CD4-positive, CD25-positive, alpha-beta regulatory T cell (primary cell): Measurements from ENCODE around the gene PI4K2B. TPM values are rescaled to one million over a fixed set of nuclear protein-coding genes. Genes with fewer than 3 reads are reported as not detected.

Source experiments
- ATAC-seq, 2 donors: fragments of 150-1000 bp; cut with Tn5 transposase; one replicate each; pipeline ENCODE4 v1.10.0; 2021; ENCODE audit warnings: low read depth in 2 of 2, moderate number of reproducible peaks in 2 of 2, moderate library complexity in 1 of 2
- DNase-seq, 3 donors: peaks; one replicate each; pipeline versions ENCODE4 v3.0.0 to v3.0.0-alpha.2; 2012 to 2022; ENCODE audit warnings: mixed read lengths in 1 of 3
- H3K27ac ChIP-seq: one replicate; pipeline ENCODE4 v1.7.0; 2013; ENCODE audit warnings: mild to moderate bottlenecking, low read length; ENCODE audit not compliant: insufficient read depth, poor library complexity, severe bottlenecking
- H3K27me3 ChIP-seq: one replicate; pipeline ENCODE4 v1.7.0; 2013; ENCODE audit warnings: low read length; ENCODE audit not compliant: control insufficient read depth, insufficient read depth
- H3K36me3 ChIP-seq: one replicate; pipeline ENCODE4 v1.7.0; 2013; ENCODE audit warnings: mild to moderate bottlenecking, low read length, moderate library complexity; ENCODE audit not compliant: control insufficient read depth, insufficient read depth
- H3K4me1 ChIP-seq: 2 replicates; pipeline ENCODE4 v1.7.0; 2013; ENCODE audit warnings: mild to moderate bottlenecking, low read length; ENCODE audit not compliant: insufficient read depth, control insufficient read depth, poor library complexity, severe bottlenecking
- H3K4me3 ChIP-seq: one replicate; pipeline ENCODE4 v1.7.0; 2013; ENCODE audit warnings: low read depth, mild to moderate bottlenecking, low read length, moderate library complexity
- H3K9me3 ChIP-seq, 2 experiments: 1 replicate in 1 of 2; 2 replicates in 1 of 2; pipeline ENCODE4 v1.7.0; 2013; ENCODE audit warnings: low read length in 2 of 2, mild to moderate bottlenecking in 1 of 2, moderate library complexity in 1 of 2; ENCODE audit not compliant: control insufficient read depth in 2 of 2
- H3K27ac Mint-ChIP-seq, 3 donors: one replicate each; pipeline ENCODE4 v1.8.0; 2020 to 2022; ENCODE audit warnings: mild to moderate bottlenecking in 3 of 3, mixed read lengths in 3 of 3, moderate library complexity in 2 of 3
- H3K27me3 Mint-ChIP-seq: one replicate; pipeline ENCODE4 v1.8.0; 2022; ENCODE audit warnings: mild to moderate bottlenecking, mixed read lengths
- H3K36me3 Mint-ChIP-seq: one replicate; pipeline ENCODE4 v1.8.0; 2020; ENCODE audit warnings: mixed read lengths
- H3K4me1 Mint-ChIP-seq, 4 donors: one replicate each; pipeline ENCODE4 v1.8.0; 2020 to 2022; ENCODE audit warnings: mixed read lengths in 4 of 4, mild to moderate bottlenecking in 1 of 4
- H3K4me3 Mint-ChIP-seq, 4 donors: one replicate each; pipeline ENCODE4 v1.8.0; 2020 to 2022; ENCODE audit warnings: mild to moderate bottlenecking in 4 of 4, mixed read lengths in 4 of 4, moderate library complexity in 3 of 4
- H3K9me3 Mint-ChIP-seq, 7 donors: one replicate each; pipeline ENCODE4 v1.8.0; 2020 to 2022; ENCODE audit warnings: mixed read lengths in 7 of 7, mild to moderate bottlenecking in 3 of 7, moderate library complexity in 2 of 7
- polyA plus RNA-seq, 4 donors: library from polyadenylated mRNA; unstranded; fragments of 300-500 nt; fragmentation: Illumina TruSeq; gene quantifications; one replicate each; pipeline ENCODE4 v1.2.3, GENCODE V29; 2021
- total RNA-seq: library from RNA; stranded (reverse); gene quantifications from one replicate; pipeline ENCODE4 v1.2.3, GENCODE V29; 2022

PI4K2B gene
- total and polyA plus RNA-seq, 5 donors from 2014 or later = 12.1 to 19.0 (median 13.5) TPM

DNA sequence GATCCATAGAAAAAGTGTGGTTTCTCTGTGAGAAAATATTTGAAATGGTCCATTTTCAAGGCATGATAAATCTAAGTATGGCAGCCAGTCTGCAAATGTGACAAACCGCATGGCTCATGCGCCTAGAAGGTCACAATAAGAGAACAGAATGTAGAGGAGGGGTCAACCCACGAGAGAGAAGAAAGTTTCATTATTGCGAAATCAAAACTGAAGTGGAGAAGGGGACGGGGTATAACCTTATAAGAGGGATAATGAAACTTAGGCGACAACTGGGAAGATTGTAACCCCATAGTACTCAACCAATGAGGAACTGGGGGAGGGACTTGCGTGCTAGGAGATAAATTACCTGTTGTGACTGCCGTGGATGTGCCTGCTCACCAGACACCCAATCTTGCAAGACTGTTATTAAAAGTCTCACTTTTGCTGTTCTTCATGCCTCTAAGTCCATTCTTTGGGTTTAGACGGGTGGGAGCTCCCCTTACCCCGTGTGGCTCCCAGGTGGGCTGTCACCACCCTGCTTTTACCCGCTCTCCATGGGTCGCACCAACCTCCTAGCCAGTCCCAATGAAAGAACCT, 57.4 kb downstream of the PI4K2B start:
- H3K36me3 ChIP-seq = no peaks in the 10 kb centered on the region
- Mint-ChIP-seq H3K4me3 (no peak overlapping the region), H3K27ac (no peak overlapping the region), H3K9me3 (peaks cover 5 to 19% (median 9%) of the 10 kb centered on the region in 7 donors), H3K27me3 (peaks cover 12% of the 10 kb centered on the region), H3K36me3 (peaks cover 6% of the 10 kb centered on the region), H3K4me1 (no peaks in the 10 kb centered on the region)
- no peaks in the 10 kb centered on the region for H3K27me3 ChIP-seq
- no peak for ATAC-seq
- H3K27ac ChIP-seq = no peak overlapping the region
- H3K4me3 ChIP-seq = no peak overlapping the region
- H3K4me1 ChIP-seq = no peaks in the 10 kb centered on the region
- no peak for DNase-seq
- H3K9me3 ChIP-seq = no peaks in the 10 kb centered on the region

DNA sequence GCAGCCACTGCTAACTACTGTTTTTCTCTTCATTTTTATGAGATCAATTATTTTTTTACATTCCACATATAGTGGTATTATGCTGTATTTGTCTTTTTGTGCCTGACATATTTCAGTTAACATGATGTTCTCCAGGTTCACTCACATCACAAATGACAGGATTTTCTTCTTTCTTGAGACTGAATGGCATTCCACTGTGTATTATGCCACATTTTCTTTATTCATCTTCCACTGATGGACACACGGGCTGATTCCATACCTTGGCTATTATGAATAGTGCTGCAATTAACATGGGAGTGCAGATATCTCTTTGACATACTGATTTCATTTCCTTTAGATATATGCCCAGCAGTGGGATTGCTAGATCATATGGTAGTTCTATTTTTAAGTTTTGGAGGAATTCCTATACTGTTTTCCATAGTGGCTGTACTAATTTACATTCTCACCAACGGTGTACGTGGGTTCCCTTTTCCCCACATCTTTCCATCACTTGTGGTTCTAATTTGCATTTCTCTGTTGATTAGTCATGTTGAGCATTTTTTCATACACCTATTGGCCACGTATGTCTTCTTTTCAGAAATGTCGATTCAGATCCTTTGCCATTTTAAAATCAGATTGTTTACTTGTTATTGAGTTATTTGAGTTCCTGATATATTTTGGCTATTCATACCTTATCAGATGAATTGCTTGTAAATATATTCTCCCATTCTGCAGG, 63.9 kb downstream of the PI4K2B start:
- DNase-seq (no peak), ATAC-seq (no peak)
- Histone ChIP-seq H3K9me3 (no peaks in the 10 kb centered on the region), H3K36me3 (no peaks in the 10 kb centered on the region), H3K27me3 (peaks cover 2% of the 10 kb centered on the region), H3K4me1 (no peaks in the 10 kb centered on the region), H3K4me3 (no peak overlapping the region), H3K27ac (no peak overlapping the region)
- Mint-ChIP-seq H3K4me1 (no peaks in the 10 kb centered on the region), H3K27me3 (peaks cover 11% of the 10 kb centered on the region), H3K27ac (no peak overlapping the region), H3K9me3 (no peaks in the 10 kb centered on the region), H3K36me3 (no peaks in the 10 kb centered on the region), H3K4me3 (no peak overlapping the region)

DNA sequence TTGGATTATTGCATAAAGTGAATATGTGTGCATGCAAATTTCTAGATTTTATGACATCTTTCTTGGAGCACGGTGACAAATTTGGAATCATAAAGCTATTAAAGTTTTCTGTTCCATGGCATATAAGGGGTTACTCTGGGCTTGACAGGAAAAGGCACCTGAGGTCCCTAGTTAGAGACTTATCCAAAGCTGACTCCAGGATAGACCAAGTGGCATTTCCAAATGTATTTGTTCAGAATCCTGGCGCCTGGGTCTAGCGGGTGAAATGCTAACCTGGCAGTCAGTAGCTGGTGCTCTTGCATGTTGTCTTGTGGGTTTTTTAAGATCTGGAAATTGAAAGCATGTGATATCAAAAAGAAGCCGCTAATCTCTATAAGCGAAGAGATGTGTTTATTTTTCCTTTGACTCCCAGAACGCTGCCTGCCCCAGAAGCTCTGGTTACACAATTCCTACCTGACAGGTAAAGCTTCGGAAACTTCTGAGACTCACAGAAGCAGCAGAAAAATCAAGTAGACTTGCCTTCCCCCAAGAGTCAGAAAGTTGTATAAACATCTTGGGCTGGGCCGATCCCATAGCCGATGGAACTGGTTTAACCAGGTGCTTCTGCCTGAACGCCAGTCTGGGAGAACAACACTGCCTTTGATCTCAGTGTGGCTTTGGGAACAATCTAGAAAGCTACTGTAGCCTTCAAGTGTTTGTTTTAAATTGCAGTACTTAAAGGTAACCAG, 65.8 kb downstream of the PI4K2B start:
- H3K4me1 ChIP-seq = no peaks in the 10 kb centered on the region
- no peak for ATAC-seq
- H3K4me3 ChIP-seq = no peak overlapping the region
- H3K27ac Mint-ChIP-seq = no peak overlapping the region
- peaks cover 2% of the 10 kb centered on the region for H3K27me3 ChIP-seq
- no peak overlapping the region for H3K4me3 Mint-ChIP-seq
- H3K4me1 Mint-ChIP-seq = no peaks in the 10 kb centered on the region
- H3K27ac ChIP-seq = no peak overlapping the region
- no peaks in the 10 kb centered on the region for H3K36me3 ChIP-seq
- H3K27me3 Mint-ChIP-seq = peaks cover 6% of the 10 kb centered on the region
- H3K9me3 ChIP-seq = no peaks in the 10 kb centered on the region
- no peaks in the 10 kb centered on the region for H3K9me3 Mint-ChIP-seq
- no peak for DNase-seq
- H3K36me3 Mint-ChIP-seq = no peaks in the 10 kb centered on the region

DNA sequence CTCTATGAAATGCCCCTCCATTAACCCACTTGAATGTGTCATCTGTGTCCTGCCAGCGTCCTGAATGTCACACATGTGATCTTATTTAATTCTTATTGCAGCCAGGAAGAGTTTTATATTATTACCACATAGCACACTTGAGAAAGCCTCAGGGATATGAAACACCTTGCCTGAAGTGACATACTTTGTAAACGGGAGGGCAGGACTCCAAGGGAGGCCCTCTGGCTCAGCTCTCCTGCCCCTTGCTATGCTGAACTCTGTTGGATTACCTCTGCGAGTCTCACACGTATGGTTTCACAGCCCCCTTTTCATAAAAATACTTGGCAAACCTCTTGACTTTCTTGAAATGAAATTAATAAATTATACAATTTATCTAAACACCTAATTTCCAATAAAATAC, 67.6 kb downstream of the PI4K2B start:
- Mint-ChIP-seq H3K27ac (no peak overlapping the region), H3K9me3 (no peaks in the 10 kb centered on the region), H3K4me3 (no peak overlapping the region), H3K36me3 (no peaks in the 10 kb centered on the region), H3K4me1 (no peaks in the 10 kb centered on the region), H3K27me3 (peaks cover 11% of the 10 kb centered on the region)
- no peak for ATAC-seq
- H3K9me3 ChIP-seq = no peaks in the 10 kb centered on the region
- H3K36me3 ChIP-seq = no peaks in the 10 kb centered on the region
- no peak for DNase-seq
- H3K4me3 ChIP-seq = no peak overlapping the region
- no peaks in the 10 kb centered on the region for H3K4me1 ChIP-seq
- no peak overlapping the region for H3K27ac ChIP-seq
- peaks cover 4% of the 10 kb centered on the region for H3K27me3 ChIP-seq

DNA sequence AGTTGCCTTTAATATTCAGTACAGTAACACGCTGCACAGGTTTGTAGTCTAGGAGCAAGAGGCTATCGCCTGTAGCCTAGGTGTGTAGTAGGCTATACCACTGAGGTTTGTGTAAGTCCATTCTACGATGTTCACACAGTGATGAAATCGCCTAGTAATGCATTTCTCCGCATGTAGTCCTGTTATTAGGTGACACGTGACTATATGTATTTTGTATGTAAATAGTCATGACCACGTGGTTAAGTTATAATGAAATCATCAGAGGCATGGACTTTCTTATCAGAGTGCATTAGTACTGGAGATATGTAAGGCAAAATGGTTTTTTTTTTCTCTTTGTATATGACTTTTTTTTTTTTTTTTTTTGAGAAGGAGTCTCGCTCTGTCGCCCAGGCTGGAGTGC, 68.8 kb downstream of the PI4K2B start:
- H3K27me3 ChIP-seq = peaks cover 4% of the 10 kb centered on the region
- no peak overlapping the region for H3K27ac ChIP-seq
- H3K4me3 ChIP-seq = no peak overlapping the region
- no peak overlapping the region for H3K4me3 Mint-ChIP-seq
- no peaks in the 10 kb centered on the region for H3K4me1 ChIP-seq
- ATAC-seq (no peak), DNase-seq (no peak)
- no peaks in the 10 kb centered on the region for H3K4me1 Mint-ChIP-seq
- no peaks in the 10 kb centered on the region for H3K36me3 ChIP-seq
- H3K9me3 Mint-ChIP-seq = peaks cover 0 to 1% (median 0%) of the 10 kb centered on the region in 7 donors
- no peaks in the 10 kb centered on the region for H3K9me3 ChIP-seq
- no peak overlapping the region for H3K27ac Mint-ChIP-seq
- no peaks in the 10 kb centered on the region for H3K36me3 Mint-ChIP-seq
- peaks cover 11% of the 10 kb centered on the region for H3K27me3 Mint-ChIP-seq

DNA sequence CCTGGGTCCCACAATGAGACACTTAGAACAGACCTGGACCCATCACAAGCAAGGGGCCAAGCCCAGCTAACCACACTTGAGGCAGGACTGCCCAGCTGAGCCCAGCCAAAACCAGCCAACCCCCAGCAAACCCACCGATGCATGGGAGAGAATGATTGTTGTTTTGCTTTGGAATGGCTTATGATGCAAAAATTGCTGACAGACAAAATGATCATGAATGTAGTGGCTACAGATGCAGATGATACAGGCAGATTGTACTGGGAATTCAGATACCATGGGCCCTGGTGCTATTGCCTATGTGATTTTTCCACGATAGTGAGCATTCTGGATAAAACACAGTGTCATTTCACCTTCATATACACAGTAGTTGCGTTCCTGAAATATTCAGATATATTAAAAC, 69.7 kb downstream of the PI4K2B start:
- DNase-seq = no peak
- Mint-ChIP-seq H3K4me3 (no peak overlapping the region), H3K27ac (no peak overlapping the region), H3K27me3 (peaks cover 11% of the 10 kb centered on the region), H3K9me3 (peaks cover 0 to 1% (median 0%) of the 10 kb centered on the region in 7 donors), H3K36me3 (no peaks in the 10 kb centered on the region), H3K4me1 (no peaks in the 10 kb centered on the region)
- H3K27ac ChIP-seq = no peak overlapping the region
- H3K36me3 ChIP-seq = no peaks in the 10 kb centered on the region
- H3K9me3 ChIP-seq = no peaks in the 10 kb centered on the region
- H3K4me1 ChIP-seq = no peaks in the 10 kb centered on the region
- no peak overlapping the region for H3K4me3 ChIP-seq
- ATAC-seq = no peak
- peaks cover 4% of the 10 kb centered on the region for H3K27me3 ChIP-seq

DNA sequence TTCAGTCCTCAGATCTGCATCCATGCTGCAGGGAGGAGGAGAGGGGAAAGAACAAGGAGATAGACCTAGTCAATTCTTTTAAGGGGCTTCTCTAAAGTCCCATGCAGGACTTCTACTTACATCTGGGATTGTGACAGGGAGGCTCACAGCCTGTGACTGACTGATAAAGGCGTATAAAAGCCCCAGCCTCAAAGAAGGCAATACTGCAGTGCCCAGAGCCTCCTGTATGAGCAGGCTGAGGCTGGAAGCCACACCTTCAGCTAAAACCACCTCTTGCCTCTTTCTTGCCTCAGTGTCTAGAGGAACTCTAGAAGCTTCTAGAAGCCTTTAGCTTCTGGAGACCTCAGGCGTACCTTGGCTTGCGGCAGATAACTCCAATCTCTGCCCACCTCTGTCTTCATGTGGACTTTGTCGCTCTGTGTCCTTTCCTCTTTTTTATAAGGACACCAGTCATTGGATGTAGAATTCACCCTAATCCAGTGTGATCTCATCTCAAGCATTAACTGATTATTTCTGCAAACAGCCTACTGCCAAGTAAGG, 72.8 kb downstream of the PI4K2B start:
- no peak overlapping the region for H3K4me3 ChIP-seq
- ATAC-seq (no peak), DNase-seq (no peak)
- Mint-ChIP-seq H3K27ac (no peak overlapping the region), H3K27me3 (peaks cover 8% of the 10 kb centered on the region), H3K4me3 (no peak overlapping the region), H3K9me3 (peaks cover 0 to 1% (median 0%) of the 10 kb centered on the region in 7 donors), H3K4me1 (peaks cover 0 to 10% (median 2%) of the 10 kb centered on the region in 4 donors), H3K36me3 (no peaks in the 10 kb centered on the region)
- H3K4me1 ChIP-seq = no peaks in the 10 kb centered on the region
- H3K27ac ChIP-seq = no peak overlapping the region
- no peaks in the 10 kb centered on the region for H3K36me3 ChIP-seq
- peaks cover 2% of the 10 kb centered on the region for H3K27me3 ChIP-seq
- H3K9me3 ChIP-seq = no peaks in the 10 kb centered on the region
